ENCODE results near the gene GGA3.
"Not testable (repeated sequence)": the region's sequence is repeated elsewhere in the genome, so short reads cannot be mapped to it uniquely, and the experiment has no call there.

GGA3 gene

GRCh38 chr17:75261336-75262111 is at the start of gene GGA3, which contains the start of gene MRPS7:
Gene GGA3, minus strand, starts transcription at chr17:75261606. Its CDS starts 19 bp downstream, at chr17:75261587.
Gene MRPS7, plus strand, starts transcription at chr17:75261879. Its CDS starts 22 bp downstream, at chr17:75261901.
- DNase-seq (ENCODE audit: low read depth in 4 of 4, low spot score in 1 of 4): peak; percentile 90 to 95 (median 92)

- no peak for DNase-seq (ENCODE audit: low read depth in 4 of 4, low spot score in 1 of 4)
Observed at GRCh38 chr17:75308732-75309629, 47.6 kb upstream of the GGA3 start.

DNA sequence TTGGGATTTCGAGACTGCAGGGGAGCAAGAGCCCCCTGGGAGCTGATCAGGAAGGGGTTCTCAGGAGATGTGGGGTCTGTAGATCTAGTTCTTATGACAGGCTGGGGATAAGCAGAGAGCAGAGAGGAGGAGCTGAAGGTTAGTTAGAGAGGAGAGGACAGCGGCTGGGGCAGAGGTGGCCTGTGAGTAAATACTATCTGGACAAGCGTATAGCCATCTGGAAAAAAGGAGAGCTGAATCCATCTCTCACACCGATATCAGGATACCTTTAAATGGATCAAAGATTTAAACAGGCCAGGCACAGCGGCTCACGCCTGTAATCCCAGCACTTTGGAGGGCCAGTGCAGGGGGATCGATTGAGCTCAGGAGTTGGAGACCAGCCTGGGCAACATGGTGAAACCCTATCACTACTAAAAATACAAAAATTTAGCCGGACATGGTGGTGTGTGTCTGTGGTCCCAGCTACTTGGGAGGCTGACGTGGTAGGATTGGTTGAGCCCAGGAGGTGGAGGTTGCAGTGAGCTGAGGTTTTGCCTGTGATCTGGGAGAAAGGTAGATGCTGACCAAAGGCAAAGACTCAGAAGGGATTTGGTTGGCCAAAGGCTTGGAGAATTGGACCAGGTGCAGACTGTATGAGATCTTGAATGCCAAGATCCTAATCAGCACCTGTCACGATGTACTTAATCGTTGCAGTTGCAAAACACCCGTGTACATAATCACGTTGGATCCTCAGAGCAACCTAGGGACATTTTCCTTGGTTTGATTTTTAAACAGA is 46.7 kb upstream of the GGA3 start:
- no peak for DNase-seq (ENCODE audit: low read depth in 4 of 4, low spot score in 1 of 4)

- DNase-seq (ENCODE audit: low read depth in 4 of 4, low spot score in 1 of 4): no peak
Observed at GRCh38 chr17:75301502-75302206, 40.2 kb upstream of the GGA3 start.

DNA sequence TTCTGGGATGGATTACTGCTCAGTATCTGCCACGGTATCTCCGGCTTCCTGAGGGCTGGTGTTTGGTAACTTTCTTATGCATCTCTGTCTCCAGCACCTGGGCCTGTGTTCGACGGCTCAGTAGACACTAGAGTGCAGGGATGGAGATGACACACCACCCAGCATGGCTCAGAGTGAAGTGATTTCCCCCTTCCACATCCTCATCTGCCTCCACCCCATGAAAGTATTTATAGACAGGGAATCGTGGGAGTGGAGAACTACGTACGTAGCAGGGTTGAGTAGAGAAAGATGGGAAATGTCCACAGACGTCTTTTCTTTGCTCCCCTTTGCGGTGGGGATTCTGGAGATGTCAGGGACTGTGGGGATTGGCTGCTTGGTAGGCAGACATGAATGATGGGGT is 39.6 kb upstream of the GGA3 start:
- no peak for DNase-seq (ENCODE audit: low read depth in 4 of 4, low spot score in 1 of 4)

- DNase-seq (ENCODE audit: low read depth in 4 of 4, low spot score in 1 of 4): no peak
Observed at GRCh38 chr17:75300280-75300679, 38.9 kb upstream of the GGA3 start.

- no peak for DNase-seq (ENCODE audit: low read depth in 4 of 4, low spot score in 1 of 4)
Observed at GRCh38 chr17:75295201-75296158, 34.1 kb upstream of the GGA3 start.

DNA sequence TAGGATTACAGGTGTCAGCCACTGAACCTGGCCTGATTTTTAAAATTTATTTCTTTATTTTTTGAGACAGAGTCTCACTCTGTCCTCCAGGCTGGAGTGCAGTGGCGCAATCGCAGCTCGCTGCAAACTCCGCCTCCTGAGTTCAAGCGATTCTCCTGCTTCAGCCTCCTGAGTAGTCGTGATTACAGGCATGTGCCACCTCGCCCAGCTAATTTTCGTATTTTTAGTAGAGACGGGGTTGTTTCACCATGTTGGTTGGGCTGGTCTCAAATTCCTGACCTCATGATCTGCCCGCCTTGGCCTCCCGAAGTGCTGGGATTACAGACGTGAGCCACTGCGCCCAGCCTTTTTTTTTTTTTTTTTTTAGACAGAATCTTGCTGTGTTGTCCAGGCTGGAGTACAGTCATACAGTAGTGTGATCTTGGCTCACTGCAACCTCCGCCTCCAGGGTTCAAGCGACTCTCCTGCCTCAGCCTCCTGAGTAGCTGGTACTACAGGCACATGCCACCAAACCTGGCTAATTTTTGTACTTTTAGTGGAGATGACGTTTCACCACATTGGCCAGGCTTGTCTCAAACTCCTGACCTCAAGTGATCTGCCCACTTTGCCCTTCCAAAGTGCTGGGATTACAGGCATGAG is 31.5 kb upstream of the GGA3 start:
- not testable (repeated sequence) for DNase-seq (ENCODE audit: low read depth in 4 of 4, low spot score in 1 of 4)

DNA sequence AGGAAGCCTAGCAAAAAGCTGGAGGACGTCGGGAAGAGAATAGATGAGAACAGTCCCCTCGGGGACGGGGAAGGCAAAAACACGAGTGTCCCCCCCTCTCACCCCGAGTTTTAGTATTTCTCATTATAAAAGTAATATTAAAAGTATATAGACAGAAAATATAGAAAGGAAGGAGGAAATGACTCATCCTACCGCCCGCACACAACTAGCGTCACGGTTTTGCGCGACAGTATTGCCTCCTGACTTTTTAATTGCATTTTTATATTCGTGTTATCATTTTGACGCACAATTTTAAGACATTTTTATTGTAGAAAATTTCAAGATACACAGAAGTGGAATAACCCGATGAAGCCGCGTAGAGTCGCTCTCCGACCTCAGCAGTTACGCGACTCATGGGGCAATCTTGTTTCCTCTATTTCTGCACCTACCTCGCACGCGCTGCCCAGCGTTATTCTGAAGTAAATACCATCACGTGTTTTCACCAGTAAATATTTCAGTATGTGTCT is 28.5 kb upstream of the GGA3 start:
- DNase-seq (ENCODE audit: low read depth in 4 of 4, low spot score in 1 of 4): peak in 3 of 4 experiments; percentile 40 to 64 (median 50)

DNA sequence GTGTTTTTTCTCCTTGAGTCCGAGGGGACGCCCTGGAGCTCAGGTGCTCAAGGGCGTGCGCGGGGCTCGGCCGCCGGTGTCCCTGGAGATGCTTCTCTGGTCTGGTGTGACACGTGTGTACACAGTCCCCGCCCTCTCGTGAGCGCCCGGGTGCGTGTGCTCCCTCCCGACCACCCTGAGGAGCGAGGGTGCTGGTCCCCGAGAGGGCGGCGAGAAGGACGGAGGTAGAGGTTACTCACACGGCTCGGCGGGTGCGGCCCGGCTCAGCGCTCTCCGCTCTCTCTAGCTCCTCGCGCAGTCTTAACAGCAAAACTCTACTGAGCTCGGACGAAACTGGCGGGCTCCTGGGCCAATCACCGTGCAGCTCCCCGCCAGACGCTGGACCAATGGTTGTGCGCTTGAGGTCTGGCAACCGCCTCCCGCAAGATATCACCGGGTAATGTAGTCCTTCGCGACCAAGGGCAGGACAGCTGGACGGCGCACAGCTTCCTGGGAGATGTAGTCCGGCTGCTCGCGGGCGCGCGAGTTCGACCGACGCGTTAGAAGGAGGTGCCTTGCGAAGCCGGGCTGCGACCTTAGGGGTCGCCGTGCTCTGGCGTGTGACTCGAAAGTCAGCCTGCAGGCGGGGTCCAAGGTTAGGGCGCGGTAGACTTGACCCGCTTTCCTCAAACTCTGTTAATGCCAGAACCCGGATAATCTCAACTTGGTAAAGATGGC is 27.9 kb upstream of the GGA3 start, which contains the start of gene SLC25A19:
Gene SLC25A19, minus strand, starts transcription at position 319 of the 717 bp plus-strand sequence. CDS start 2,669 bp downstream, outside the sequence.
- DNase-seq (ENCODE audit: low read depth in 4 of 4, low spot score in 1 of 4): peak; percentile 84 to 95 (median 92)

- peak in 2 of 4 experiments; percentile 39 to 46 for DNase-seq (ENCODE audit: low read depth in 4 of 4, low spot score in 1 of 4)
Observed at GRCh38 chr17:75288770-75289114, 27.3 kb upstream of the GGA3 start.

DNA sequence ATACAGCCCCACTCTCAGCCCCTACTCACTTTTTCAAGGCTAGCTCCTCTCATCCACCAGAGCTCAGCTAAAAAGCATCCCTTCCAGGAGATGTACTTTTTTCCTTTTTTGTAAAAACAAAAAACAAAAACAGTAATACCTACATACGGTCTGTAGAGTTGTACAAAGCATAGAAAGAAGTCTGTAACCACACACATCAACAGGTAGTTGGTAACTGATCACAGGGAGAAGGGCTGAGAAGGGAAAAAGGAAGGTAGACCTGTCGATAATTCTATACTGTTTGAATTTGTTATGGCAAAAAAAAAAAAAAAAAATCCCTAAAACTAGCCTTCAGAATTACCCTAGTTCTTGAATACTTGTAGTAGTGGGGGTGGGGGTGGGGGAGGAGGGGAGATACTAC is 27.0 kb upstream of the GGA3 start:
- DNase-seq (ENCODE audit: low read depth in 4 of 4, low spot score in 1 of 4): no peak

DNA sequence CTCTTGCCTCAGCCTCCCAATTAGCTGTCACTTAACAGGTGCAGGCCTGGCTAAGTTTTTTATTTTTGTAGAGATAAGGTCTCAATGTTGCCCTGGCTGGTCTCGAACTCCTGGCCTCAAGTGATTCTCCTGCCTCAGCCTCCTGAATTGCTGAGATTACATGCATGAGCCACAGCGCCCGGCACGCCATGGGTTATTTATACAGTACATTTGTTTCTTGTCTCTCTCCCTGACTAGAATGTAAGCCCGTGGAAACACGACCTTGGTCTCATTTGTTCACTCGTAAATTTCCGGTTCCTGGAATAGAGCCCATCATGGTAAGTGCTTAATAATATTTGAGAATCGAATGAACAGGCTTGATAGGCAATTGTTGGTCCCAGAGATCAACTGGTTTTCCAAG is 25.8 kb upstream of the GGA3 start:
- DNase-seq (ENCODE audit: low read depth in 4 of 4, low spot score in 1 of 4): no peak

DNA sequence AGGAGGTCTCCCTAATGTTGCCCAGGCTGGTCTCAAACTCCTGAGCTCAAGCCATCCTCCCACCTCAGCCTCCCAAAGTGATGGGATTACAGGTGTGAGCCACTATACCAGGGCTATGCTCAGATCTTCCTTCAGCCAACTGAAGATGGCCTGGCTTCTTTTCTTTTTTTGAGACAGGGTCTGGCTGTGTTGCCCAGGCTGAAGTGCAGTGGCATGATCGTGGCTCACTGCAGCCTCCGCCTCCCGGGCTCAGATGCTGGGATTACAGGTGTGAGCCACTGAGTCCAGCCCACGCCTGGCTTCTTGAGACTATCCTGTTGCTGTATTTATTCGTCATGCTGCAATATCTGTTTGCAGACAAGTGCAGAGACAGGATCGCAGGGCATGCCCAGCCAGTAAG is 23.7 kb upstream of the GGA3 start:
- DNase-seq (ENCODE audit: low read depth in 4 of 4, low spot score in 1 of 4): no peak

DNA sequence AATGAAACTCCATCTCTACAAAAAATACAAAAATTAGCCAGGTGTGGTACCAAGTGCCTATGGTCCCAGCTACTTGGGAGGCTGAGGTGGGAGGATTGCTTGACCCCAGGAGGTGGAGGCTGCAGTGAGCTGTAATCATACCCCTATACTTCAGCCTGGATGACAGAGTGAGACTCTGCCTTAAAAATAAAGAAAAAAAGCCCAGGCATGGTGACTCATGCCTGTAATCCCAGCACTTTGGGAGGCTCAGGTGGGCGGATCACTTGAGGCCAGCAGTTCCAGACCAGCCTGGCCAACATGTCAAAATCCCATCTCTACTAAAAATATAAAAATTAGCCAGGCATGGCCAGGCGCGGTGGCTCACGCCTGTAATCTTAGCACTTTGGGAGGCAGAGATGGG is 18.8 kb upstream of the GGA3 start:
- DNase-seq (ENCODE audit: low read depth in 4 of 4, low spot score in 1 of 4): not testable (repeated sequence)

GRCh38 chr17:75277664-75278071 is 16.3 kb upstream of the GGA3 start:
- DNase-seq (ENCODE audit: low read depth in 4 of 4, low spot score in 1 of 4): no peak

DNA sequence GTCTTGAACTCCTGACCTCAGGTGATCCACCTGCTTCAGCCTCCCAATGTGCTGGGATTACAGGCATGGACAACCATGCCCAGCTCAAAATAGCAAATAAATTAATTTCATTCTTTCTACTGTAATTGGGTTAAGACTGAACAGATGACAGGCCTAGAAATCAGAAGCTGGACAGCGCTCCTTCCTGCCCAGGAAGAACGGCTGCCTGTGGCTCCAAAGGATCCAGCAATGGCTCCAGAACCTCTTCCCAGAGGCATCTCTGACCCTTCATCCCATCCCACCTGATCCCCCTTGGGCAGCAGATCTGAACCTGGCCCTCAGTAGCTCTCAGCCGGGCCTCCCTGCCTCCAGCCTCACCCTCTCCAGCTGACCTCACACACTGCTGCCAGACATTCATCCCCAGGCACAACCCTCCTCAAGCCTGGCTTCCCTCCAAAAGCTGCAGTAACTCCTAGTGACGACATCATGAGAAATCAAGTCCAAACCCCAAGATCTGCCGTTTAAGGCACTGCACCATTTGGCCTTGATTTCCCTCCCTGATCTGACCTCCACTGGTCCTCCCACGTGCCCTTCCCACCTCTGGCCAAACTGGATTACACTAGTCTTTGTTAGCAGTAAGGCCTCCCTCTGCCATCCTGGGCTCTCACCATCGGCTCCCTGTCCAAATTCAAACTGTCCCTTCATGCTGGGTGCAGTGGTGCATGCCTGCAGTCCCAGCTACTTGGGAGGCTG is 12.7 kb upstream of the GGA3 start:
- DNase-seq (ENCODE audit: low read depth in 4 of 4, low spot score in 1 of 4): no peak

- no peak for DNase-seq (ENCODE audit: low read depth in 4 of 4, low spot score in 1 of 4)
Observed at GRCh38 chr17:75272848-75273184, 11.4 kb upstream of the GGA3 start.
